ENCODE measurements around the gene RIMBP2.
"Not testable (repeated sequence)": the region's sequence is repeated elsewhere in the genome, so short reads cannot be mapped to it uniquely, and the experiment has no call there.

The RIMBP2 gene

DNA sequence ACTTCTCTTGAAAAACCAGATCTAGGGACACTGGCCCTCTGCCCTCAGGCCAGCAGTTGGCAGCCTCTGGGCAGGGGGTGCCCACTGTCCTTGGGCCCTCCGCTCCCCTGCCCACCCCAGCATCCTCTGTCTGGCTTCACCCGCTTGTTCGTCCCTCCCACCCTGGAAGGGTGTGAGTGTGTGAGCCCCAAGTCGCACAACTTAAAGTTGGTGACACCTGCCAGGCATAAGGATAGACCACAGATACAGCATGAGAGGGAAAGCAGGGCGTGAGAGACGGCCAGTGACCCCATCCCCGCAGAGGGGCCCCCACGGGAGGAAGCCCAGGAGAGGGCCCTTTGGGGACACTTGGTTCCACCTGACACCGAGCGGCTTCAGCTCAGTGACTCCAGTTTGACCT is 23.5 kb upstream of the RIMBP2 start:
- DNase-seq (ENCODE audit: low read depth in 2 of 2), result no peak

DNA sequence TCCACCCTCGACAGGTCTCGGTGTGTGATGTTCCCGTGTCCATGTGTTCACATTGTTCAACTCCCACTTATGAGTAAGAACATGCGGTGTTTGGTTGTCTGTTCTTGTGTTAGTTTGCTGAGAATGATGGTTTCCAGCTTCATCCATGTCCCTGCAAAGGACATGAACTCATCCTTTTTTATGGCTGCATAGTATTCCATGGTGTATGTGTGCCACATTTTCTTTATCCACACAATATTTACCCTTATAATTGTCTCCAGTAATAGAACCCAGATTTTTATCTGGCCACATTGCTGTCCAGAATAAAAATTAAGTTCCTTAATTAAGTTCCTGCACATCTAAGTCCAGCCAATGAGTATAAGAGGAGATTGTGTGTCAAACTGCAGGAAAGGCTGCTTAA is 22.3 kb upstream of the RIMBP2 start:
- not testable (repeated sequence) for DNase-seq (ENCODE audit: low read depth in 2 of 2)

DNA sequence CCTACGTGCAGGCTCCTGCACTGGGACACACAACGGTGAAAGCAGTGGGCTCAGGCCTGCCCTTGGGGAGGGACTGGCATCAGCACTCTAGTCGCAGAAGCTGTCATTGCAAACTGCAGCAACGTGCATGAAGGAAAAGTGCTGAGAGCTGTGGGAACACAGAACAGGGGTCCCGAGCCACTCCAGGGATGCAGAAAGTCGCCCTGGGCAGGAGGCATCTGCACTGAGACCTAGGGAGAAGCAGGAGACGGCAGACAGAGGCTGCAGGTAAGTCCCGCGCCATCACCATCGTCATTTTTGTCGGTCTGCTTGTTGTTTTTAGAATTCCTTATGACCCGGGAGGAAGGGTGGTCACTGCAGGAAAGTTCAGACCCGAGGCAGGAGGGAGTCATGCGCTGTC is 21.6 kb upstream of the RIMBP2 start:
- no peak for DNase-seq (ENCODE audit: low read depth in 2 of 2)

DNA sequence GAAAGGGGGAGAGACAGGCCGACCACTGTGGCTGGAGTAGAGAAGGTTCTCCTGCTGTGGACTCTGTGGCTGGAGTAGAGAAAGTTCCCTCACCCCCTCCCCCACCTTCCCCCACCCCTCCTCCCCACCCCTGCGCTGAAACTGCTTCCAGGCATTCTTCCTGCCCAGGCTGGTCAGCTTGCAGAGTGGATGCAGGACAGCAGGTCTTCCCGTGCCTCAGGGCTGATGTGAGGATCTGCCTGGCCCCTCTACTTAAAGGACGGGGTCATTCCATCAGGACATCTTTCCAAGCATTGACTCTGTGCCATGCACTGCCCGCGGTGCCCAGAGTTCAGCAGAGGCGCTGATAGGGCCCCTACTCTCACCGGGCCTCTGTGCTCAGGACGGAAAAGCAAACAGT is 13.2 kb upstream of the RIMBP2 start:
- DNase-seq (ENCODE audit: low read depth in 2 of 2), result no peak

DNA sequence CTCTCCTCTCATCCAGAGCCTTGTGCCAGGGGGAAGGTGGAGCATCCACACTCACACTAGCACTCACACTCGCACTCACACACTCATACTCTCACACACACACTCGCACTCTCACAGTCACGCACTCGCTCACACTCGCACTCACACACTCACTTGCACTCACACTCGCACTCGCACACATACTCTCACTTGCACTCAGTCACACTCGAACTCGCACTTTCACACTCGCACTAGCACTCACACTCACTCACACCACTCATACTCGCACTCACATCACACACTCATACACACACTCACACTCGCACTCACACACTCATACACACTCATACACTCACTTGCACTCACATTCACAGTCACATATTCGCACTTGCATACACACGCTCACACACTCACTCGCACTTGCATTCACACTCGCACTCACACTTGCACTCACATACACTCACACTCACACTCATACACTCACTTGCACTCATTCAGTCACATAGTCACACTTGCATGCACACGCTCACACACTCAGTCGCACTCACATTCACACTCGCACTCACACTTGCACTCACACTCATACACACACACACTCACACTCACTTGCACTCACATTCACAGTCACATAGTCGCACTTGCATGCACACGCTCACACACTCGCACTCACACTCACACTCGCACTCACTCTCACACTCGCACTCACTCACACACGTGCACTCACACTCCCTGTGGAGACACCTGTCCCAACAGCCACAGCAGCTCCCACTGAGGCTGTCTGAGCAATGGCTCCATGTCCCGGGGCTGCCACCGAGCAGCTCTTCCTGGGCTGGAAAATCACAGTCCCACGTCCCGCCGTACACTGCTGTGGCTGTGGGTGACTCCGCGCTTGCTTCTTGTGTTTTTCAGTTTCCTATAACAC is 12.3 kb upstream of the RIMBP2 start:
- DNase-seq (ENCODE audit: low read depth in 2 of 2), result no peak

DNA sequence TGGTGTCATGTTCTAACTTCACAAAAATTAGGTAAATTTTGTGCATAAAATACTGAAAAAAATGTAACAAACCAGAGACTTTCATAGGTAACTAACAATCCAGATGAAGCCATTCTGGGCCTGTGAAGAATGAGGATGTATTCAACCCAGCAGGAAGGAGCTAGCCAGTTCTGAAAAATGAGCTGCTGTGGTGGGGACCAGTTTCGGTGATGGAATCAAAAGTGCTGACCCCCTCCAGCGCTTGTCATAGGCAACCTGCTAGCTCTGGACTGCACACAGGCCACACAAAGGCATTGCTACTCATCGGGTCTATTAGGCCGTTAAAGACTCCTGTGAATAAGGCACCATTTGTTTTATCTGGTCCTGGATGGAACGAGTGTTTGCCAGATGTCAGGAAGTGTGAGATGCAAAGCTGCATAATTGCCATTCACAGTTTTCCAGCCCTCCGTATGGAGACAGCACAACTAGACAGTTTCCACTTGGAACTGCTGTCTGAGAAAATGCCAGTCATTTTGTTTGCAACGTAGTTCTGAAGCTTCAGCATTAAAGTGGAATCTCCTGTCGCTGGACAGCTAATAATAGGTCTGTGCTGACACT is 3.3 kb upstream of the RIMBP2 start:
- DNase-seq (ENCODE audit: low read depth in 2 of 2), result no peak

DNA sequence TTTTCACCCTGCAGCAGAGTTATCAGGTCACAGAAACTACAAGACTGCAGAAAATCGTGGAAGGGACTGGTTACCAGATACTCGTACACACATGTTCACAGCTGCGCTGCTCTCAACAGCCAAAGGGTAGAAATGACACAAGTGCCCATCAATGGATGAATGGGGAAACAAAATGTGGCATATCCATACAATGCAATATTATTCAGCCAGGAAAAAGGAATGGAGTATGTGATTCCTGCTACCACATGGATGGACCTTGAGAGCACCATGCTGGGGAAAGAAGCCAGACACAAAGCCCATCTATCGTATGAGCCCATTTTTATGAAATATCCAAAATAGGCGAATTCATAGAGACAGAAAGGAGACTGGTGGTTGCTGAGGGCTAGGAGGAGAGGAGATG is 1.7 kb upstream of the RIMBP2 start:
- DNase-seq (ENCODE audit: low read depth in 2 of 2), result no peak

DNA sequence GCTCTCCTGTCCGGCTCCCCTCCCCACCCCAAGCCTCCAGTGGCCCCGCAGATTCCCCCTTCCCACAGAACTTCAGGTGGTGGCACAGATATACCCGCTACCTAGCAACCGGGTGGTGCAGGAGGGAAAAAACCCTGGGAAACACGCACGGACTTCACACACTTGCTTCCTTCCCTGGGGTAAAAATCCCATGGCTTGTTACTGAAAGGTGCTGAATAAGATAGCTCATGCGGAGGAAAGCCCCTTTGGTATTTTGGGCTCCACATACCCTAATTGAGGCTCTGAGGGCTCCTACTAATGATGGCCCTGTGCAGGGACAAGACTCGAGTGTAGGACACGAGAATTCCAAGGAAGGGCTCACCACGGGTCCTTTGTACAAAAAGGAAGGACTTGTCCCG is 869 bp upstream of the RIMBP2 start:
- DNase-seq (ENCODE audit: low read depth in 2 of 2), result no peak

DNA sequence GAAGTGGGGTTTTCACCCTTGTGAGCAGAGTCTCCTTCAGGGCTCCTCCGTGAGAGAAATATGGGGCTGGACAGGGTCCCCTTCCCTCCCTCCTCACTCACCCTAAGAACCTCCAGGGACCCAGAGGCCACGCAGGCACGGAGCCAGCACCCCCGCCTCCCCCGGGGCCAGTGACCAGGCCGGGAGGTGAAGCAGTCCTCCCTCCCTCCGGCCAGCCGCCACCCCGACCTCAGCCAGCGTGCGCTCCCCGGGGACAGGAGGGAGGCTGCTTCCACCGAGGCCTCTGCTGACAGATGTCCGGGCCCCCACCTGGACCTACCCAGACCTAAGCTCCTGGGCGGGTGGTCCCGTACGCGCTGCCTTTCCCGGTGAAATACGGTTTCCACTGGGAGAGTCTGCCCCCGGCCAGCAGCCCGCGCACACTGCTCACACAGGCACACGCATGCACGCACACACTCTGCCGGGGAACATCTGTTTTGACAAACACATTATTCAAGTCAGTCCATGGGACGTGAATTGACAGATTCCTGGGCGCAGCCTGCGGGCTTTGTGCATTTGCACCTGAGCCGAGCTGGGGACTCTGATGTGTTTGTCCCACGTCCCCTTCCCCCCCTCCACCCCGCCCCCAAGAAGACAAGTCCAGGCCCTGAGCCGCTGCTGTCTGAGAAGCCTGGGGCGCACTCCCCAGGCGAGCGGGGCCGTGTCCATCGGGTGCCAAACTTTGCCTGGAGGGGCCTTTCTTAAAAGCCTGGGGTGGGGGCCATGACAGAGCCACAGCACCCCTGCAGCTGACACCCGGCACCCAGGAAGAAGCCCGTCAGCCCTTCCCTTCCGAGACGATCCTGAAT is 725 bp downstream of the RIMBP2 start:
- no peak for DNase-seq (ENCODE audit: low read depth in 2 of 2)

DNA sequence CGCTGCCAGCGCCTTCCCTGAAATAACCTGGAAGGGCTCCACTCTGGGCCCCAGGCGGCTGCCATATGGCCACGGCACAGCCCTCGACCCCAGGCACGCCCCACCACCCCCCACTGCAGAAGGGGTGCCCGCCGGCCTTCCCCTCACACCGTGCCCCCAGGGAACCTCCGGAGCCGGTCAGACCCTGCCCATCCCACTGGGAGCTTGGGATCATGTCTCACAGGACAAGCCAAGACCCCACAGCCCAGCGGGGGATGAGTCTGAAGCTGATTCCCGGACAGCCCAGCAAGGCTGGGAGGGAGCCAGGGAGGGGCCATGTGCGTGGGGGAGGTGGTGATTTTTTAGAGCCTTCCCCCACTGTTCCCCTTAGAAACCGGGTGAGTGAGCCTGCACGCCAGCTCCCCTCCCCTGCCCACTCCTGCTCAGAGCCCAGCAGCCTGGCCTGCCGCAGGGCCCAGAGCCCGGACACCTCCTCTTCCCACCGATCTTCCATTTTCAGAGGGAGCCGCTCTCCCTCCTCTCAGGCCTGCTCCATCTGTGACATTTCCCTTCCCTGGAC is 1.4 kb downstream of the RIMBP2 start:
- DNase-seq (ENCODE audit: low read depth in 2 of 2), result no peak

DNA sequence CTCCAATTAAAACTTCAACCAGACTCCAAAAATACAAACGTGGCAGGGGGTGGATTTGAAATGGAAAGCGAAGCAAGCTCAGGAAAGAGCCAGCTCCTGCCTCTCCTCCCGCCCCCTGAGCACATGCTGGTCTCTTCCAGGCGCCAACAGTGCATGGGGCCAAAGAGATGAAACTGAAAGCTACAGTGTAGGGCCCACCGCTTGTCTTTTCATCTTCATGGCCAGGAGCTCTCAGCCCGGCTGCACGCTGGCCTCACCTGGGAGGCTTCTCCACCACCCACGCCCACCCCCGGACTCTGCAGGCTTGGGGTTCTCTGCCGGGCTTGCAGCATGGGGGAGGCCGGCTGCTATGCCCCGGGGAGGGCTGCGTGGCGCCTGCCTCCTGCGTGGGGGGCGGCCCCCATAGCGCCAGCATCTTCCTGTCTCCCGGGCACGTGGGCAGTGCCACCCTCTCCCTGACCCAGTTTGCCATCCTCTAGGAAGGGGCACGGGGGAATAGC is 2.0 kb downstream of the RIMBP2 start:
- DNase-seq (ENCODE audit: low read depth in 2 of 2), result no peak

DNA sequence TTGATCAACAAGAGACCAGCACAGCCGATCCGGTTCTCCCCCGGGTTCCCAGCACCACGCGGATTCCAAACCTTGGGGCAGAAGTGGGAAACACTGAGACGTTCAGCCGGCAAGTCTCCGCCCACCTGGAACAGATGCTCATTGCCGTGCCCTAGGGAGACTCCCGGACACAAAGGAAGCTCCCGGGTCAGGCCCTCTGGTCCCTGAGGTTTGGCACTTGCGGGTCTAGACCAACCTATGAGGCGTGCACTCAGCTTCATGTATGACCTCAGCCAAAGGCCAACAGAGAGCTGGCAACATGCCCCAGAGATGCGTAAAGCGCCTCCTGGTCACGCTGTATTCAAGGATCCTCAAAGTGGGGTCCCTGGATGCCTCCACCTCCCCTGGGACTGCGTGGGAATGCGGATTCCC is 2.5 kb downstream of the RIMBP2 start:
- DNase-seq (ENCODE audit: low read depth in 2 of 2), result no peak

DNA sequence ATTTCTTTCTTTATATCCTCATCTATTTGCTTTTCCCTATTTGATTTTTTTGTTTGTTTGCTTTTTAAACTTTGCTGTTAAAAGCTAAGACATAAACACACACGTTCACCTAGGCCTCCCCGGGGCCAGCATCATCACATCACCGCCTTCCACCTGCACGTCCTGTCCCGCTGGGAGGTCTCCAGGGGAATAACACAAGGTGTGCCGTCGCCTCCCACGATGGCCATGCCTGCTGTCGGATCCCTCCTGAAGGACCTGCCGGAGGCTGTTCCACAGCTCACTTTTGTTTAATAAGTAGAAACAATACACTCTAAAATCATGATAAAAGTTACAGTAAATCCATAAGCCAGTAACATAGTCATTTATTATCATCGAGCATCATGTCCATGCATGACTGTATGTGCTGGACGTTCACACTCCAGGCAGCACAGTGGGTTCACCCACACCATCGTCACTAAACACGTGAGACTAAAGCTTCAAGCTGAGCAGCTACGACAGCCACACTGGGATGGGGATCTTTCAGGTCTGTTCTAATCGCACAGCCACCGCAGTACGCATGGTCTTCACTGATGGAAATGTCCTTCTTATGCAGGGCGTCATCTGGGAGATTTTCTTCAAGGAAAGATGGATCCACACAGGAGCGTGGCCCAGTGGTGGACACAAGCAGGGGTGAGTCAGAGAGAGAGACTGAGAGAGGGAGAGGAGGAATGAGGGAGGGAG is 3.6 kb downstream of the RIMBP2 start:
- DNase-seq (ENCODE audit: low read depth in 2 of 2), result no peak

DNA sequence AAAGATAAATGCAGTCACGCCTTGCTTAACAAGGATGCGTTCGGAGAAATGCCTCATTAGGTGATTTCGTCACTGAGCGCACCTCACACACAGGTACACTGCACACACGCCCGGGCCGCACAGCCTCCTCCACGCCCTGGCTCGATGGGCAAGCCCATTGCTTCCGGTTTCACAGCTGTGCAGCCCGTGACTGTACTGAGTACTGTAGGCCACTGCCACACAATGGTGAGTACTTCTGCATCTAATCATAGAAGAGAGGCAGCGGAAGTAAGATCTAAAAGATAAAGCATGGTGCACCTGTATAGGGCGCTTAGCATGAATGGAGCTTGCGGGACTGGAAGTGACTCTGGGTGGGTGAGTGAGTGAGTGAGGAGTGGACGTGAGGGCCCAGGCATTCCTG is 4.3 kb downstream of the RIMBP2 start:
- no peak for DNase-seq (ENCODE audit: low read depth in 2 of 2)

DNA sequence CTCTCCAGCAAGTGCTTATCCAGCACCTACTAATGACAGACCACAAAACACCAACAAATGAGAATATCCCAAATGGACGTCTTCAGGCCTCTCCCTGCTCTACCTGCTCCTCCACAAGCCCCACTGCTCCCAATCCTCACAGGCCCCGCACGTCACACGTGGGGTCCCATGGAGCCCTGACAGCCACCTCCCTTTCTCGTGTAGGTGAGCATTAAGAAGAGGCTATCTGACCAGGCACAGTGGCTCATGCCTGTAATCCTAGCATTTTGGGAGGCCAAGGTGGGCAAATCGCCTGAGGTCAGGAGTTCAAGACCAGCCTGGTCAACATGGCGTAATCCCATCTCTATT is 5.4 kb downstream of the RIMBP2 start:
- no peak for DNase-seq (ENCODE audit: low read depth in 2 of 2)

DNA sequence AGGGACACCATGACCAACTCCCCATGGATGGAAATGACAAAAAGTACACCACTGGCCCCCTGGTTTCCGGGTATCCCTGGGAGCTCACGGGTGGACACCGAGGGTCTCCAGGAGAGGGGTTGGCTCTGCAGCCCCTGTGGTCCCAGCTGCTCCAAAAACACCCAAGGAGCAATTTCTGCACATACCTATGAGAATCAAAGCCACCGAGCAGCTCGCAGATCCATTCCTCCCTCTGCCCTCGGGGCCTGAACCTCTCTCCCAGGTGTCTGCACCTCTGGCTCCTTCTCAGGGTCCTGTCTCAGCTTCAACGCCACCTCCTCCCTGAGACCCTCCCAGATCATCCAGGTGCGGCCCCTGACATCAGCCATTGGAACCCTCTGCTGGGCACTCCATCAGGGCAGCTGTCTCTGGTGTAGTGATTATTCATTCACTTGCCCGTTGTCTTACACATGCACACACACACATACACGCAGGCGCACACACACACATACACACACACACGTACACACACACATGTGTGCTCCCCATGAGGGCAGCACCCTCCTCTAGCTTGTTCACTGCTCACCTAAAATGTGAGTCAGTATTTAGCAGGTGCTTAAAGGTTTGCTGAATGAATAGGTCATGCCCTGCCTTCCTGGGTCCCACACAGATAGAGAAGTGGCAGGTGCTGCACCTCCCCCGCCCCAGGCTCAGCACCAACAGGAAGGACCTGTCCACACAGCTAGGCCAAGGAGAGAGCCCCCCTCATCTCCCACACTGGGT is 5.9 kb downstream of the RIMBP2 start:
- no peak for DNase-seq (ENCODE audit: low read depth in 2 of 2)

DNA sequence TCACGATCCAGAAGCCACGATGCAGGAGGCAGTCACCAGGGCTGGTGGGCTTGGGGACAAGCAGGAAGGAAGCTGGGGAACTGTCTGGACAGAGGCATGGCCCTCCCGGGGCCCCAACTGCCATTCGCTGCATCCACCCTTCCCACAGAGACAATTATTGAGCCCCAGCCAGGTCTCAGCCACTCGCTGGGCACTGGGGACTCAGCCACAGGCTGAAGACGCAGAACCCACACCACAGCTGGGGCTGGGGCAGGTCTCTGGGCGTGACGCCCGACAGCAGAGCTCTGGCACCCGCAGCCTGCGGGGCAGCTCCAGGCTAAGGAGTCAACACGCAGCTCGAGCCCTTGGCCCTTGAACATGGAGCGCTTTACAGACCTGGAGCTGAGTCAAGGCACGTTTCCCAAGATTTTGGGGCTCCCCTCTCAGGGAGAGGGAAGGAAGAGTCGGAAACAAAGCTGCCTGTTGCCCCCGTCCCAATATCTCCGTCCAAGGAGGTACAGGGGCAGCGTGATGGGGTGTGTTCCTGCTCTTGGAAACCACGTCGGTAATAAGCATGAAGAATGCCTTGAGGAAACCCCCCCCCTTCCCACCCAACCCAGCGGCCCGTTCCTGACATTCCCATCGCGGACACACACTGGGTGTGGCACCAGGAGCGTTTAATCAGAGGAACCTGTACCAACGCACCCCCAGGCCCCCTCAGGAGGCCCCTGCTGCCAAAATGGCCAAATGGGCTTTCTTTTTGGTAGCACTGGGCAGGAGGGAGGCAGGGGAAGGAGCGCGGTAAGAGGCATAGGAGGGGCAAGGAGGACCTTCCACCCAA is 6.7 kb downstream of the RIMBP2 start:
- DNase-seq (ENCODE audit: low read depth in 2 of 2), result no peak

DNA sequence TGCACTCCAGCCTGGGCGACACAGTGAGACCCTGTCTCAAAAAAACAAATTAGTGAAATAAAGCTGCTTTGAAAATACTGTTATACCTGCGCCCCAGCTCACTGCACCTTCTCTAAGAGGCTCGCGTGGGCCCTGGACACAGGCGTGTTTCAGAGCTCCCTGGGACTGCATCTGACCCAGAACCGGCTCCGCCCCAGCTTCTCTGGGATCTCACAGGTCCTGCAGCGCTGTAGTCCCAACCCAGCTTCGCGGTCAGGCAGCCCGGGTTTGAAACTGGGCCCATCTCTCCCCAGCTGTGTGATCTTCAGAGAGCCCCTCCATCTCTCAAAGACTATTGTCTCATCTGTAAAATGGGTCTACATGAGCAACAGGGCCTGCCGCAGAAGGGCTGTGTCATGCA is 7.5 kb downstream of the RIMBP2 start:
- DNase-seq (ENCODE audit: low read depth in 2 of 2), result no peak

DNA sequence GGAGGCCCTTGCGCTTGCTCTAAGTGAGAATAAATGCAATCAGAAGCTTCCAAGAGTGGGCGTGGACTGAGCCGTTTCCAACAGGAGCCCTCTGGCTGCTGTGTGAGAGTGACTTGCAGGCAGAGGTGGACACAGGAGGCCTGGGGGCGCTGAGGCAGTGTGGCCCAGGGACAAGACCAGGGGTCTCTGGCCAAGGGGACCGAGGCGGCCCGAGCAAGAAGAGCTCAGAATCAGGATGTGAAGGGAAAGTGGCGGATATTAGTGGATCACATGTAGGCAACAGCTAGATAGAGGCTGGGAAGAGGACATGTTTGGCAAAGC is 8.6 kb downstream of the RIMBP2 start:
- no peak for DNase-seq (ENCODE audit: low read depth in 2 of 2)

Data from stimulated activated CD4-positive, alpha-beta T cell treated with anti-CD3 and anti-CD28 coated beads, Interleukin-15, amount 100 ng/mL, for 48 hours (primary cell).